Activated CD4-positive, alpha-beta T cell treated with anti-CD3 and anti-CD28 coated beads, Interleukin-2, amount 50 U/mL, for 48 hours (primary cell): Measurements from ENCODE around the gene AP3S1.

ENCODE experiments used
- DNase-seq, 2 experiments: peaks; one replicate each; pipeline ENCODE4 v3.0.0-alpha.2; 2020

Gene AP3S1

DNA sequence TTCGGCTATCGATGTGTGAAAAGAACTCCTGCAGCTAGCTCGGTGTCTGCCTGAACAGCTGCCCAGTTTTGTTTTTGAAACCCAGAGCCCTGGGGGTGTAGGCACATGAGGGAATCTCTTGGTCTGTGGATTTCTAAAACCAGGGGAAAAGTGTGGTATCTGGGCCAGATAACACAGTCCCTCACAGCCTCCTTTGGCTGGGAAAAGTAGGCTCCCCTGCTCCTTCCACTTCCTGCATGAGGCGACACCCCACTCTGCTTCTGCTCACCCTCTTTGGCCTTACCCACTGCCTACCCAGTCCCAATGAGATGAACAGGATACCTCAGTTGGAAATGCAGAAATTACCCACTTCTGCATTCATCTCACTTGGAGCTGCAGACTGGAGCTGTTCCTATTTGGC is 15.8 kb upstream of the AP3S1 start:
- DNase-seq: no peak

DNA sequence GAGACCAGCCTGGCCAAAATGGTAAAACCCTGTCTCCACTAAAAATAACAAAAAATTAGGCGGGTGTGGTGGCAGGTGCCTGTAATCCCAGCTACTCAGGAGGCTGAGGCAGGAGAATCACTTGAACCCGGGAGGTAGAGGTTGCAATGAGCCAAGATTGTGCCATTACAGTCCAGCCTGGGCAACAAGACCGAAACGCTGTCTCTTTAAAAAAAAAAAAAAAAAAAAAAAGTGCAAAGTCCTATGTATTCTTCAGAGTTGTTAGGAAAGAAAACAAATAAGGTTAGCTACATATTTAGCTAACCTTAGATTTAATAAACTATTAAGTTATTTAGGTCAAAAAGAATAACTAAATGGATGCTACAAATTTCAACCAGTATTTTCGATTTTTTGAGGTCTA is 11.8 kb upstream of the AP3S1 start:
- no peak for DNase-seq

DNA sequence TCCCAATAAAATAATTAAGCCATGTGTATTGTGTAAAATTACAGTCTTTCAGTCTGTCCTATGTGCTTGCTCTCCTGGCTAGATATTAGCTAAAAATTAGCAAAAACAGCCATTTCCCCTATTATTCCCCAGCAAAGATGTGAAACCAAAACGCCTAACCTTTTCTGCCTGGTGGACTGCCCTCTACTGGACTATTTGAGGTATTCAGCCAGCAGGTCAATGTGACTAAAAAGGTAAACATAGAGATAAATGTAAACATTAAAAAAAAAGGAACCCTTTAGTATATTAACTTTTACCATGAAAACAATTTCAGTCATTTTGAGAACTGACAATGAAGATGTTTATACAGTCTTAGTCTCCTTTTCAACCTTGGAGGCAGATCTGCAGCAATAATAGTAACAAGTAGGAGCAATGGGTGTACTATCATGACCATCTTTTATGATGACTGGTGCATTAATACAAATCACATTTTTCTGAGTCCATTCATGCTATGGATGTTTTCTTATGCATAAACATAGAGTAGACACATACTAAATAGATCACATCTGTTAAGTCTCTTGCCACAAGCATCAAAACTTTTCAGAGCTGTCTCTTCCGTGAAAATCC is 10.5 kb upstream of the AP3S1 start:
- DNase-seq: no peak

DNA sequence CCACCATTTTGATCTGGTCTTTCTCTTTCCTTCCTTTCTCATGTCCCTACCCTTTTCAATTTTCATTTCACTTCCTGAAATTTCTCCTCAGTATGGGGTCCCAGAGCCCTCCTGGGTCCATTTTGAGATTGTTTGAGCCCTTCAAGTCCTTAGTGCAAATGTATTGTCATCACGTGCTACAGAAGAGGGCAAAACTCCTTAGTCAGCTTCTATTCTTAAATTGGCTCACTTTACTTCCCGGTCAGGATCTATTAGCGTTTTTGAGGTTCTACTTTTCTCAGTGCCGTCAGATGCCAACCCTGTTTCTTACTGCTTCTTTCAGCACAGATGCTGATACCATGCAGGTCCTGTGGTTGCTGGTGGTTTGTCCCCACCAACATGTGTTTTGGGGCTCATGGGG is 6.3 kb upstream of the AP3S1 start:
- no peak for DNase-seq

DNA sequence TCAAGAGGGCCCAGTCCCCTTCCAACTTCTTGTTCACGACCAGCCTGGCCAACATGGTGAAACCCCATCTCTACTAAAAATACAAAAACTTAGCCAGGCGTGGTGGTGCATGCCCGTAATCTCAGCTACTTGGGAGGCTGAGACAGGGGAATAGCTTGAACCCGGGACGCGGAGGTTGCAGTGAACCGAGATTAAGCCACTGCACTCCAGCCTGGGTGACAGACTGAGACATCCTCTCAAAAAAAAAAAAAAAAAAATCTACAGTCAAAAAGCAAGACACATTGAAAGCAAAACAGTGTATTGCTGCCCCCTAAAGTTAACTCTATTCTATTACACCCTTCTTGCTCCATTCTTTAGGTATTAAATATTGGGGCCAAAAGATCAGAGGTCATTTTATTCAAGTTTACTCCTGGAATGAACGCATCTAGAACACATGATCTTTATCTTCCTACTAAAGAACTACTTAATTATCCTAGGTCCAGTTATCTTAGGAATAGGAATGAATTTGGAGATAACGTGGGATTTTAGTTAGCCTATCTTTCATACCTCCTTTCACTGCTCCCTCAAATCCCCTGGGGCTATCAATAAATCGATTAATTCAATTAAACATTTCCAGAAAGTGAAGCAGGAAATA is 2.7 kb upstream of the AP3S1 start:
- DNase-seq: peak; percentile 13 to 23

DNA sequence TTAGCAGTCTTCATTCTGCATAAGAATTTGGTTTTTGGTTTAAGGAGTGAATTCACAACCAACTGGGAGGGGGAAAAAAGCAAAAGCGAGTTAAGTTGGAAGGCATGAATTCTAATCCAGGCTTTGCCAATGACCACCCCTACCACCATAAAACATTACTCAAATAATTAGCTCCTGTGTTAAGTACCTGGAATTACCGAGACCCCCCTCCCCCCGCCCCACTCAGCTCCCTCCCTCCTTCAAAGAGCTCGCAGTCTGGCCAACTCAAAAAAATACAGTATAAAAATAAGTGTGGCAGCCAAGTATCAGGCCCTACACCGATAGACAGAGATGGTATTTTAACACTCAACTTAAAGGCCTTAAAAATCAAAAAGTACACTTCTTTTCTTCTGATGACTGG is 862 bp upstream of the AP3S1 start:
- DNase-seq: no peak

DNA sequence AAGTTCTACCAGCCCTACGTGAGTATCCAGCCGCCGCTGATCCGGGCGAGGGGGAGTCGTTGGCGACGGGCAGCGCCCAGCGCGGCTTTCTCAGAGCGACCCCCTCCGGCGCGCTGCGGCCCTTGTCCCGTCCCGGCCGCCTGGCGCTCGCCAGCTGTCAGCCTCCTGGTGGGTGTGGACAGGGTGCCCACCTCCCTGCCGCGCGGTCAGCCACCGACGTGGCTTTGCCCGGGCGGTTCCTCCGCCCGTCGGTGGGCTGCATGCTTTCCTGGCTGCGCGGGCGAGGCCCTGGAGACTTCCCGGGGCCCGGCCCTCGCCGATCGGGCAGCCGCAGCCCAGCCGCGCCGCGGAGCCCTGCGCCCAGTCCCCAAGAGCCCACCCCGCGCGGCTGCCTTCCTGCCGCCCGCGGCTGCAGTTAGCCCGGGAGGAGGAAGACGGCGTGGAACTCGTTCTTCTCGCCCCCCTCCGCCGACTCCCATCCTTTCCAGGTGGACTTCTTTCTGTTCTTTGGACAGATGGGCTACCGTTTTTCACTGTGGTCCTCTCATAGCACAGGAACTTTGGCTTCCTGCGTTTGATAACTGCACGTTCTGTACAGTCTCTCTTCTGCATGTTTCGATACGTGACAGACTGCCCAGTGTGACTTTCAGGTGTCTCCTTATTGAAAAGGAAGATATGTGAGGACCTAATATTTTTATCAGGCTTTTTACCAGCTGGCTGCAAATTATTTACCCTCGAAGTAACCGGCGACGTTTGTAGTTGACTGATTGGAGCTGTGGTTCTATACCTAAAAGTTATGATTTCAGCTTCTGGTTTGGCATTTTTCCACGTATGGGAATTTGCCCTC is 577 bp downstream of the AP3S1 start:
- DNase-seq: peak; percentile 25 to 27

DNA sequence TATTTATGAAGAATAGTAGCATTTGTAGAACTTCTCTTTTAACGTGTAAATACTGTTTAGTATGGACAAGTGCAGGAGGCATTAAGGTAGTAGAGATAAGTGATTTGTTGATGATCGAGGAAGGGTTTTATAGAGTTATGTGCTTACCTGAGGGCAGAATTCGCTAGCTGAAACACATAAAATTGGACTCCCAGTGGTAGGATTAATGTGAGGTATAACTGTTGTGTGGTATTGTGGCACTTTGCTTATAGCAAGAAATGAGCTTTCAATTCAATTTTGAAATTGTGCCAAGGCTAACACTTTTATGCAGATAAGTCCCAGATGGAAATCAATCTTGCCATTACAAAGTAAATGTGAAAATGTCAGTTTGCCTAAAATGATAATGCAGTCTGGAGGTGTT is 1.2 kb downstream of the AP3S1 start:
- DNase-seq: no peak

DNA sequence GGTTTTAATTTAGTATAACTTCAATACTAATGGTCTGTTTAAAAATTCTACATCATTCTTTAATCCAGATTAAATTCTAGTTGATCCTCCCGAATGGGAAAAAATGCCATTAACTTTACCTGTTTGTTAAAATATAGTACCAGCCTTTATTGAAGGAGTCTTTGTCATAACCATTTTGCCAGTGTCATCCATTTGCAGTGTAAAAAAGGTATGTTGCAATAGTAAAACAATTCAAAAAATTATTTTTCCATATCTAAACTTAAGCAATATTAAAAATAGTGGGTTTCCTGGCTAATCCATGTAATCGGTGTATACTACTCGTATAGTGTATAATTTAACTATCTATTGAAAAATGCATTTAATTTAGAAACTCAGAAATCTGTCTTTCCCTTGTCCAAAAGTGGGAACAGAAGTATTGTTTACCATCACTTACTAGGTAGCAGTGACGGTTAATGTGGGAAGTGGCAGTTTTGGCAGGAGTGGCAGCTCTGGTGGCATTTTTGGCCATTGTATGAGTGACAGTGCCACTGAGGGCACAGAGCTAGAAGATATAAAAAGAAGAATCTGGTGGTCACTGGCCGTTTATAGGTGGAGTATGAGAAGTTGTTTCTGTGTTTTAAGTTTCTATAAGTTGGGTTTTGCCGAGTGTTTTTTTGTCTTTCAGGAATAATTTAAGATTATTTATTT is 1.9 kb downstream of the AP3S1 start:
- DNase-seq: no peak

DNA sequence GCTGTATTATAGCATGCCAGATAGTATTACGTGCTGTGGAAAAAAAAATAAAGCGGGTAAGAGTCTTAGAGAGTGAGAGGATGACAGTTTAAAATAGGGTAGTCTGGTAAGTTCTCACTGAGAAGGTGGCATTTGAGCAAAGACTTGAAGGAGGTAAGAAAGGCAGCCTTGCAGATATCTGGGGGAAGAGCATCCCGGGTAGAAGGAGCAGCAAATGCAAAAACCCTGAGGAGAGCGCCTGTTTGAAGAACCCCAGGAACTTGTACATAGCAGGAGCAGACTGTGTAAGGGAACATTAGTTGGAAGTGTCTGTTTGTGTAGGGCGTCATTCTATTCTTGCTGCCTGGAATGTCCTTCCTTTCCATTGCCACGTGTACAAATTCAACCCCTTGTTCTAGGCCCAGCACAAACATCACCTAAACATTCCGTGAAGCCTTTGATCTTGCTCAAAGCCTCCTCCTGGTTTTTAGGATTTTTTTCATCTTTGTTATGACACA is 2.6 kb downstream of the AP3S1 start:
- DNase-seq: no peak

DNA sequence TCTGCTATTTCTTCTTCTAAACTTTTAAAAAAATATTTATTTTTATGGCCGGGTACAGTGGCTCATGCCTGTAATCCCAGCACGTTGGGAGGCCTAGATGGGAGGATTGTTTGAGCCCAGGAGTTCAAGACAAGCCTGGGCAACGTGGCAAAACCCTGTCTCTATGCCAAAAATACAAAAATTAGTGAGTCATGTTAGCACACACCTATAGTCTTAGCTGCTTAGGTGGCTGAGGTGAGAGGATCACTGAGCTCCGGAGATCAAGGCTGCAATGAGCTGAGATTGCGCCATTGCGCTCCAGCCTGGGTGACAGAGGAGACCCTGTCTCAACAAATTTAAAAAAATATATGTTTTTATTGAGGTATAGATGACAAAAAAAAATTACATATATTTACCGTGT is 5.6 kb downstream of the AP3S1 start:
- no peak for DNase-seq

DNA sequence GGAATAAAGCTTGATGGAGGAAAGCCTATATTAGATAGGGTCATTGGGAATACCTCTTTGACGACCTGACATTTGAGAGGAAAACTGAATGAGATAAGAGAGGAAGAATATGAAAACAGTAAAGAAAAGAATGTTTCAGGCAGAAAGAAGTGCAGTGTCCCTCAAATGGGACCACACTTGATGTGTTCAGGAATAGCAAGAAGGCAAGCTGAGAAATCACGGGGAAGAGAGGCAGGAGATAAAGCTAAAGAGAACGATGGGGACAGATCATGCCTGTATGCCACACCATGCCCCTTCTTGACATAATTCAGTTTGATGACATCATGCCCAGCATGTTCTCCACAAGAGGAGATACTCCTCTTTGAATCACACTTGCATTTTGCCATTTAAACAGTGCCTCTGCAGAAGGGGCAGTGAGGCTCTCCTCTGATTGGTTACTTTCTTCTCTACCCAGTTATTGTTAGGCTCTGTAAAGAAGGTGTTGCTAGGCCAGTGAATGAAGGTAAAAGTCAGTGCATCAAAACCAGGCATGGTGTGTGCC is 7.6 kb downstream of the AP3S1 start:
- DNase-seq: no peak

DNA sequence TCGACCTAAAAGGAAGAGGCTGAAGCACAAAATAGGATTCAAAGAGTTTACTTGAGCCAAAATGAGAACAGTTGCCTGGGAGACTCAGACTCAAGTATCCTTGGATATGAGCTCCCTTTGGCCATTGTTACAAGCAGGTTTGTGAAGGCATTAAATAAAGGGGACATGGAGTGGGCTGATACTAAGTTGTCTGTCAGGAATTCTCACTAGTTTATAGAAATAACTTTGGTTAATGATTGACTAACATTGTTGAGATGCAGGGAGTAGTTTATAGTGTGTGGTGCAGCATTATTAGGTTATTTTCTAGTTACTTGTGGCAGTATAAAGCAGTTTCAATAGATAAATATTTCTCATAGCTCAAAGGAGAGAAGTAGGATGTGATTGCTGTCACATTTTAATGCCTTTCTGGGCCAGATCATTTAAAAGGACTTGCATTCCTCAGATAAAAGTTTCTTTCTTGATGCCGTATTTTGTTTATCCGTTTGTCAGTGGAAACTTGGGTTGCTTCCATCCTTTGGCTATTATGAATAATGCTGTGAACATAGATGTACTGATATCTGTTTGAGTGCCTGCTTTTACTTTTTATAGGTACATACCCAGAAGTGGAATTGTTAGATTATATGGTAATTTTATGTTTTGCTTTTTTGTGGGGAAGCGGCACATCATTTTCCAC is 9.1 kb downstream of the AP3S1 start:
- DNase-seq: no peak

DNA sequence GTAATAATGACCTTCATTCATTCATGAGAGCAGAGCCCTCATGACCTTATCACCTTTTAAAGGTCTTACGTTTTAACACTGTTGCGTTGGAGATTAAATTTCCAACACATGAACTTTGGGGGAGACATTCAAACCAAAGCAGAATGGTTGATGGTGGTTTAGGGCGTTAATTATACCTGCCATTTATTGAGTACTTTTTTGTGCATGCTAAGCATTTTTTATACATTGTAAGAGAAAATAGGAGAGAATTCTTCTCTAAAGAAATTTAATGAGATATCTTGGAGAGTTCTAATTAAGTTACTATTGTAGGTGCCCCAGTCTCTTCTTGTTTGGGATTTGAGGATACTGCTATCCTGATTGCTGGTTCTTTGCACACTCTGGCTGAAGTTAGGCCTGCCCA is 12.4 kb downstream of the AP3S1 start:
- no peak for DNase-seq

DNA sequence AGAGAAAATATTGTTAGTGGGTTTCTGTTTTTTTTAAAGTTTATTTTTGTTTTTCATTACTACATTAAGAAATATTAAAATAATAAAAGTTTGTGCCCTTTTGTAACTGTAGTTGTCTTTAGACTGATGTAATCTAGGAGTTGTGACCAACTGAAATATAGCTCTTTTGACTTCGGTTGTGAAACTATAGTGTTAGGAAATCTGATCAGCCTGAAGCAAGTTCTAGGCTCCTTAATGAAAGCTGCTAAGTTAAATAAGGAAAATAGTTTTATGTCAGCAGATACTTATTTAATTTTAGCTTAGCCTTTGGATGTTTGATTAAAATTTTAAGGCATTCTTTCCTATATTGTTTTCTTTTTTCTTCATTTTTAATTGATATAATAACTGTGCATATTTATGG is 14.2 kb downstream of the AP3S1 start:
- no peak for DNase-seq

DNA sequence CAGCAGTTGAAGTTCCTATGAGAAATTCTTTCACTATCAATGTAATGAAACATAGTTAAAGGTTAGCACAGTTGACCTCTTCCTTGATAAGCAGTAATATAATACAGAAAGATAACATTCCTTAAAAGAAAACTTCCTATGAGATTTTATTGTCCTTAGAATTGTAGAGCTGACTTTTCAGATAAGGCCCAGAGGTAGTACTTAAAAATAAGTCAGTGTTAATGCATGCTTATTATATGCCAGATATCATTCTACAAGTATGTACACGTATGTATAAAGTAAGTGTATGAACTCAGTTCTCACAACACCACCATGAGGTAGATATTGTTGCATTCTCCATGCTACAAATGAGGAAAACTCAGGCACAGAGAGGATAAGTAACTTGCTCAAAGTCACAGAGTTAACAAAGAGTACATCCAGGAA is 15.3 kb downstream of the AP3S1 start:
- DNase-seq: no peak

DNA sequence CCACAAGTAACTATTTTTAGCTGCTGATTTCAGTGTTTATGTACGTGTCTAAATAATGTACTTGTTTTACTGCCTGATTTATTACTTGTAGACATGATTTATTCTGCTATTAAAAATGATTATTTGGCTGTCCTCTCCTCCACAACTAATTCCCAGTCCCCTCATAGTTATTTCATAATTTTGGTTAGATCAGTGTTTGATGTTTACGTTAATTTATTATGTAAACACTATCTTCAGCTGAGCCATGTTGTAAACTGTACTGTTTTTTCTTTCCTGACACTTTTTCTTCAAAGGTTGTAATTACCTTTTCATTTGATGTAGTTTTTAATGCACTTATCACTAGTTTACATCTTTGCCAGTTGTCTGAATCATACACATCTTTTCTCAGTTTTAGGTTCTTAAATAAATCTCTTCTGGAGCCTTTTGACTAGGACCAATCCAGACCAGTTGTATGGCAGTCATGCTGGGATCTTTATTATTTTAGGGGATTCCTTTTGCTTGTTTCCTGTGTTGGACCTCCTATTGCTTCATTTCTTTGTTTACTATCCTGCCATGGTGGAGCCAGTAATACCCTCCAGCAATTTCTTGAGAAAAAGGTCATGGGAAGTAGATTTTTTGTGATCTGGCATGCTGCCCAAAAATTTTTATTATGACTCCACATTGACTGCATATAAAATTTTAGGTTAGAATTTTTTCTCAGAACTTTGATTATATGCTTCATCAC is 16.1 kb downstream of the AP3S1 start:
- DNase-seq: no peak

DNA sequence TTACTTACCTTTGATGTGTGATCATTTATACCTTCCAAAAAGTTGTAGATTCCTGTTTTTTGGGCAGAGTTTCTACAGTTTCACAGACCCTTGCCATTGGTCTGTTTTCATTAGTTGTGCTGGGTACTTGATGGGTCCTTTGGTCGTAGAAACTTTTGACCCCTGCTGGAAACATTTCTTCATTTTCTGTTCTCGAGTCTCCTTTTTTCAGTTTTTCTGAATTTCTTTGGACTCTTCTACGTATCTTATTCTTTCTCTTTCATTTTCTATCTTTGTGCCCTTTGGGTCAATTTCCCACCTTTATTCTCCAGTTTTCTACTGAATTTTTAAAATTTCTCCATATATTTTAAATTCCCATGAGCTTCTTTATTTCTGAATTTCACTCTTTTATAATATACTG is 16.7 kb downstream of the AP3S1 start:
- no peak for DNase-seq

DNA sequence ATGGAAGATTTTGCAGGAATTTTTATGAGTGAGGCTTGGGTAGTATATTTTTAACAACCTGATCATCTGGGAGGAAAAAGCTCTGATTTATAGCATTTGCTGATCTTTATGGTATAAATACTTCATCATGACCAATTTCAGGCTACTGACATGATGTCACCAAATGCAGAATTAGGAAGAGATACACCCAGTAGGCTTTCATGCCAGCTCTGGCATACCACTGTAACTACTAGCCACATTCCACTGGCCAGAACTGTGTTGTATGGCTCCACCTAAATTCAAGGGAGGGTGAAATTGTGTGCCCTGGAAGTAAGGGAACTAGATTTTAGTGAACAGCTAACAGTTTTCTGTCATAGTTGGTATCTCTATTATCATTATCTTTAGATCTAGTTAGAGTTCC is 17.6 kb downstream of the AP3S1 start:
- no peak for DNase-seq

DNA sequence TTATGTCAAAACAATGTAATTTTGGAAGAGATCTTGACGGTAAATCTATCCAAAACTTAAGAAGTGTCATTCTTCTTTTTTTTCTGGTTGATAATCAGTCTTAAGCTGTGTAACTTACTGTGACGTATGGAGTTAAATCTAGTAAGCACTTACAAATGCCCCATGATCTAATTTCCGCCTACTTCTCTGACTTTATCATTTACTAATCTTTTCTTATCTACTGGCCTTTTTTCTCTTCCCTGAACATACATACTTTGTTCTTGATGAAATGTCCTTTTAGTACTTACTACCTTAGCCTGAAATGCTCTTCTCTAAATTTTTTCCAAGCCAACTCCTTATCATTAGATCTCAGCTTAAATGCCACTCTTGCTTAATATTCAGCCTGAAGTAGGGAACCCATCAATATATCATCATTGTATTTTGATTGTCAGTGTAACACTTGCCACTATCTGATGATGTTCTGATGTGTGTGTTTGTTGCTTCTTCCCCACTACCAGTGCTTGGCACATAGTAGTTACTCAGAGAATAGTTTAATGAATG is 27.6 kb downstream of the AP3S1 start:
- DNase-seq: no peak

DNA sequence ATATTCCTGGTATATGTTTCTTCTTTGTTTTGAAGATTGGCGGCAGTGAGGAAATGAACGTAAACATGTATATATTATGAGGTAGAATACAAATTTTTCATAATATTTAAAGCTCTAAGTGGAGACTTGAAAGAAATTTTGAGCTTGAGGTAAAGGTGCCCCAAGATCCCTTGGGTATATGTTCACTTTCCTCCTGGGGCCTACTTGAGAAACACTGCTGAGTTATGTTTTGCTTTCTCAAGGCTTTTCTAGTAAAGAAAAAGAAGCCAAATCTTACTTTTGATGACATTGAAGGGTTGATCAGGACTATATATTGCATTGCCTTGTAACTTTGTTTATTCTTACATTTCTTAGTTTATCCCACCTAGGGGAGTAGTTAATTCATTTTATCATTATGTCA is 30.7 kb downstream of the AP3S1 start:
- DNase-seq: no peak

DNA sequence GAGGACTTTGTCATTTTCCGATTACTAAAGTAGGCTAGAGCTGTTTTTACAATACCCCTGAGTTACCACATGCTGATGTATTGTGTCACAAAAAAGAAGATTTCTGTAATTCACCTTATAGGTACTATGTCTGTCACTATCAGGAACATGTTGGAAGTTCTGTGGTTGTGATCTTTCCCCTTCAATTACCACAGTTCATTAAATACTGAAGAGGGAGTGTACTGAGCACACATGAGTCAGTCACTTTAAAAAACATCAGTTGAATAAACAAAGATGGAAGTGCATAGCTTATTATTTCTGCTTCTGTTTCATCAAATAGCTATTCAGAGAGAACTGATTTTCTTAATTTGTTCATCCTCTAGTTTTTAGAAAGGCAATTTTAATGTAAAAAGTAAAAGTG is 31.7 kb downstream of the AP3S1 start:
- no peak for DNase-seq
